ENCODE measurements around the gene PDXDC1.
A peak's percentile ranks its signal among the peaks of the same experiment; 100 is the strongest.
"Not testable (repeated sequence)": the region's sequence is repeated elsewhere in the genome, so short reads cannot be mapped to it uniquely, and the experiment has no call there.

The PDXDC1 gene

GRCh38 chr16:15141586-15141985 lies 166.8 kb downstream of the PDXDC1 start:
- DNase-seq: no peak

GRCh38 chr16:15142107-15142890 lies 167.5 kb downstream of the PDXDC1 start:
- DNase-seq: not testable (repeated sequence)

GRCh38 chr16:15142891-15143600 lies 168.2 kb downstream of the PDXDC1 start:
- DNase-seq: not testable (repeated sequence)

GRCh38 chr16:15143601-15144091 lies 168.8 kb downstream of the PDXDC1 start:
- not testable (repeated sequence) for DNase-seq

GRCh38 chr16:15144092-15144631 lies 169.3 kb downstream of the PDXDC1 start:
- not testable (repeated sequence) for DNase-seq

- not testable (repeated sequence) for DNase-seq
These were observed 170.1 kb downstream of the PDXDC1 start for GRCh38 chr16:15144781-15145417.

- not testable (repeated sequence) for DNase-seq
These were observed 170.8 kb downstream of the PDXDC1 start for GRCh38 chr16:15145418-15146263.

- DNase-seq: not testable (repeated sequence)
These were observed 171.4 kb downstream of the PDXDC1 start for GRCh38 chr16:15146264-15146662.

- not testable (repeated sequence) for DNase-seq
These were observed 174.0 kb downstream of the PDXDC1 start for GRCh38 chr16:15148831-15149230.

- not testable (repeated sequence) for DNase-seq
These were observed 174.4 kb downstream of the PDXDC1 start for GRCh38 chr16:15149260-15149659.

- not testable (repeated sequence) for DNase-seq
These were observed 179.2 kb downstream of the PDXDC1 start for GRCh38 chr16:15154005-15154404.

- DNase-seq: peak; percentile 56
These were observed 180.1 kb downstream of the PDXDC1 start for GRCh38 chr16:15154650-15155562.

- DNase-seq: not testable (repeated sequence)
These were observed 182.8 kb downstream of the PDXDC1 start for GRCh38 chr16:15157644-15158043.

- DNase-seq: not testable (repeated sequence)
These were observed 184.8 kb downstream of the PDXDC1 start for GRCh38 chr16:15159671-15160070.

- not testable (repeated sequence) for DNase-seq
These were observed 185.7 kb downstream of the PDXDC1 start for GRCh38 chr16:15160571-15160970.

GRCh38 chr16:15163055-15163454 lies 188.2 kb downstream of the PDXDC1 start:
- not testable (repeated sequence) for DNase-seq

GRCh38 chr16:15166177-15166576 lies 191.4 kb downstream of the PDXDC1 start:
- DNase-seq: not testable (repeated sequence)

GRCh38 chr16:15168303-15168702 lies 193.5 kb downstream of the PDXDC1 start:
- not testable (repeated sequence) for DNase-seq

GRCh38 chr16:15168953-15169652 lies 194.3 kb downstream of the PDXDC1 start:
- not testable (repeated sequence) for DNase-seq

- not testable (repeated sequence) for DNase-seq
These were observed 205.1 kb downstream of the PDXDC1 start for GRCh38 chr16:15179909-15180308.
